Muscle layer of duodenum (tissue), 2 donors: ENCODE results near the gene GID8.
"Not testable (repeated sequence)": the region's sequence is repeated elsewhere in the genome, so short reads cannot be mapped to it uniquely, and the experiment has no call there.

ENCODE experiments used
- H3K27ac ChIP-seq: one replicate; pipeline ENCODE4 v1.7.0; 2013; ENCODE audit warnings: mild to moderate bottlenecking, low read length
- H3K27me3 ChIP-seq: one replicate; pipeline ENCODE4 v1.7.0; 2013; ENCODE audit warnings: low read depth, mild to moderate bottlenecking, control low read depth, low read length
- H3K36me3 ChIP-seq, 2 donors: one replicate each; pipeline ENCODE4 v1.7.0; 2013; ENCODE audit warnings: low read length in 2 of 2, control low read depth in 1 of 2, mild to moderate bottlenecking in 1 of 2; ENCODE audit not compliant: insufficient read depth in 2 of 2, control insufficient read depth in 1 of 2
- H3K4me1 ChIP-seq, 2 donors: one replicate each; pipeline ENCODE4 v1.7.0; 2013; ENCODE audit warnings: low read length in 2 of 2, mild to moderate bottlenecking in 2 of 2, control low read depth in 1 of 2, moderate library complexity in 1 of 2; ENCODE audit not compliant: insufficient read depth in 2 of 2, control insufficient read depth in 1 of 2
- H3K4me3 ChIP-seq, 2 donors: one replicate each; pipeline ENCODE4 v1.7.0; 2013; ENCODE audit warnings: low read length in 2 of 2, low read depth in 1 of 2, mild to moderate bottlenecking in 1 of 2
- H3K9me3 ChIP-seq, 2 donors: one replicate each; pipeline ENCODE4 v1.7.0; 2013; ENCODE audit warnings: low read length in 2 of 2, control low read depth in 1 of 2, mild to moderate bottlenecking in 1 of 2; ENCODE audit not compliant: control insufficient read depth in 1 of 2
- donor health status: healthy.

Gene GID8

GRCh38 chr20:62956387-62957135 is 18.6 kb downstream of the GID8 start:
- no peak overlapping the region for H3K27ac ChIP-seq
- H3K27me3 ChIP-seq = no peaks in the 10 kb centered on the region
- no peaks in the 10 kb centered on the region for H3K9me3 ChIP-seq
- no peaks in the 10 kb centered on the region for H3K36me3 ChIP-seq
- no peak overlapping the region for H3K4me3 ChIP-seq
- peaks cover 9 to 28% of the 10 kb centered on the region in 2 donors for H3K4me1 ChIP-seq

GRCh38 chr20:62957136-62958117 is 19.5 kb downstream of the GID8 start:
- H3K4me1 ChIP-seq = peaks cover 9 to 19% of the 10 kb centered on the region in 2 donors
- no peak overlapping the region for H3K27ac ChIP-seq
- no peaks in the 10 kb centered on the region for H3K27me3 ChIP-seq
- H3K9me3 ChIP-seq = no peaks in the 10 kb centered on the region
- peaks cover 0 to 3% of the 10 kb centered on the region in 2 donors for H3K36me3 ChIP-seq
- no peak overlapping the region for H3K4me3 ChIP-seq

- Histone ChIP-seq H3K27me3 (no peaks in the 10 kb centered on the region), H3K27ac (no peak overlapping the region), H3K4me1 (peaks cover 2 to 11% of the 10 kb centered on the region in 2 donors), H3K36me3 (peaks cover 0 to 8% of the 10 kb centered on the region in 2 donors), H3K4me3 (no peak overlapping the region), H3K9me3 (no peaks in the 10 kb centered on the region)
Observed at GRCh38 chr20:62958388-62959100, 20.6 kb downstream of the GID8 start.

- H3K27me3 ChIP-seq = no peaks in the 10 kb centered on the region
- peaks cover 0 to 3% of the 10 kb centered on the region in 2 donors for H3K4me1 ChIP-seq
- no peak overlapping the region for H3K27ac ChIP-seq
- no peaks in the 10 kb centered on the region for H3K9me3 ChIP-seq
- peaks cover 0 to 13% of the 10 kb centered on the region in 2 donors for H3K36me3 ChIP-seq
- no peak overlapping the region for H3K4me3 ChIP-seq
Observed at GRCh38 chr20:62959101-62959971, 21.4 kb downstream of the GID8 start.

- Histone ChIP-seq H3K27ac (no peak overlapping the region), H3K4me3 (no peak overlapping the region), H3K4me1 (no peaks in the 10 kb centered on the region), H3K27me3 (no peaks in the 10 kb centered on the region), H3K9me3 (no peaks in the 10 kb centered on the region), H3K36me3 (peaks cover 0 to 20% of the 10 kb centered on the region in 2 donors)
Observed at GRCh38 chr20:62959998-62960436, 22.1 kb downstream of the GID8 start.

- H3K27ac ChIP-seq, H3K4me1 ChIP-seq: not testable (repeated sequence)
Observed at GRCh38 chr20:62960446-62961309, 22.7 kb downstream of the GID8 start.

GRCh38 chr20:62961310-62961783 is 23.4 kb downstream of the GID8 start:
- Histone ChIP-seq H3K27me3 (no peaks in the 10 kb centered on the region), H3K4me1 (no peaks in the 10 kb centered on the region), H3K9me3 (no peaks in the 10 kb centered on the region), H3K27ac (no peak overlapping the region), H3K36me3 (peaks cover 0 to 27% of the 10 kb centered on the region in 2 donors), H3K4me3 (no peak overlapping the region)

More at GRCh38 chr20:62960446-62961309, 22.7 kb downstream of the GID8 start:
- H3K27me3 ChIP-seq, H3K4me3 ChIP-seq, H3K9me3 ChIP-seq: not testable (repeated sequence)
- H3K36me3 ChIP-seq = peaks cover 0 to 26% of the 10 kb centered on the region in 2 donors

- no peaks in the 10 kb centered on the region for H3K9me3 ChIP-seq
- H3K4me1 ChIP-seq = no peaks in the 10 kb centered on the region
- H3K4me3 ChIP-seq = no peak overlapping the region
- no peak overlapping the region for H3K27ac ChIP-seq
- H3K27me3 ChIP-seq = no peaks in the 10 kb centered on the region
- peaks cover 0 to 27% of the 10 kb centered on the region in 2 donors for H3K36me3 ChIP-seq
Observed at GRCh38 chr20:62961799-62962198, 23.9 kb downstream of the GID8 start.

- H3K36me3 ChIP-seq = peaks cover 0 to 27% of the 10 kb centered on the region in 2 donors
- no peak overlapping the region for H3K27ac ChIP-seq
- H3K4me1 ChIP-seq = no peaks in the 10 kb centered on the region
- H3K9me3 ChIP-seq = no peaks in the 10 kb centered on the region
- H3K27me3 ChIP-seq = no peaks in the 10 kb centered on the region
- H3K4me3 ChIP-seq = no peak overlapping the region
Observed at GRCh38 chr20:62962221-62962879, 24.4 kb downstream of the GID8 start.
